Vagina (tissue), 2 donors: ENCODE results near the gene GNGT2.

Experiments used
- POLR2A ChIP-seq, 2 donors: fragments of 450-650 bp; IDR thresholded peaks; one replicate each; pipeline ENCODE4 v1.6.1; 2017; ENCODE audit warnings: antibody characterized with exemption in 2 of 2, mild to moderate bottlenecking in 2 of 2, moderate library complexity in 2 of 2
- POLR2AphosphoS5 ChIP-seq, 2 donors: sonication (generic); formaldehyde crosslinking; IDR thresholded peaks; one replicate each; pipeline ENCODE4 v1.9.0; 2017; ENCODE audit warnings: antibody characterized with exemption in 2 of 2, mild to moderate bottlenecking in 2 of 2, low read depth in 1 of 2; ENCODE audit not compliant: insufficient read depth in 1 of 2
- TF ChIP-seq, protein P1 (sequence below), 3 experiments: fragments of 450-650 bp in 2 of 3; fragments of 200-600 bp in 1 of 3; sonication (generic) in 1 of 3; IDR thresholded peaks; one replicate each; pipeline ENCODE4 v1.5.1; 2017 to 2019; ENCODE audit warnings: antibody characterized with exemption in 3 of 3, mild to moderate bottlenecking in 2 of 3, moderate library complexity in 2 of 3

DNA sequence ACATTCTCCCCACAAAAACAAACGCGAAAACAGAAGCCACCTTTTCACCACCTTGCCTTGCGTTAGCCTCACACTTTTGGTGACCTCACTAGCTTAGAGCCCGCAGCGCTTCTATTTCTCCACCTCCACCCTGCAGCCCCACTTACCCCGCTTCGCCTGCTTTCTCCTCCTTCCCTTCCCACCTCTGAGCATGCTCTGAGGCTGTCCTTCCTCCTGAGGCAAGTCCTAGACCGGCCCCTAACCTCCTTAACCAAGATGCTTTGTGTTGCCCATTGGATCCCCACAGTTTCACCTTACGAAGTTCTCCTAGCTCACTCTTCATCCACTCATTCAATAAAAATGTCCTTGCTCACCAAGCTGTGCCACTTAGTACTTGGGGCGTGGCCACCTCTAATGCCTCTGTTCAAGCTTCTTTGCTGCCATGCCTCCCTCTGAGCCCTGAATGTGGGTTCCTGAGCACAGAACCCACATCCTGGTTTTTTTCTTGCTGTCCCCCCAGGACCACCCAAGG is 1.3 kb downstream of the GNGT2 start:
- TF ChIP-seq, protein P1, sequence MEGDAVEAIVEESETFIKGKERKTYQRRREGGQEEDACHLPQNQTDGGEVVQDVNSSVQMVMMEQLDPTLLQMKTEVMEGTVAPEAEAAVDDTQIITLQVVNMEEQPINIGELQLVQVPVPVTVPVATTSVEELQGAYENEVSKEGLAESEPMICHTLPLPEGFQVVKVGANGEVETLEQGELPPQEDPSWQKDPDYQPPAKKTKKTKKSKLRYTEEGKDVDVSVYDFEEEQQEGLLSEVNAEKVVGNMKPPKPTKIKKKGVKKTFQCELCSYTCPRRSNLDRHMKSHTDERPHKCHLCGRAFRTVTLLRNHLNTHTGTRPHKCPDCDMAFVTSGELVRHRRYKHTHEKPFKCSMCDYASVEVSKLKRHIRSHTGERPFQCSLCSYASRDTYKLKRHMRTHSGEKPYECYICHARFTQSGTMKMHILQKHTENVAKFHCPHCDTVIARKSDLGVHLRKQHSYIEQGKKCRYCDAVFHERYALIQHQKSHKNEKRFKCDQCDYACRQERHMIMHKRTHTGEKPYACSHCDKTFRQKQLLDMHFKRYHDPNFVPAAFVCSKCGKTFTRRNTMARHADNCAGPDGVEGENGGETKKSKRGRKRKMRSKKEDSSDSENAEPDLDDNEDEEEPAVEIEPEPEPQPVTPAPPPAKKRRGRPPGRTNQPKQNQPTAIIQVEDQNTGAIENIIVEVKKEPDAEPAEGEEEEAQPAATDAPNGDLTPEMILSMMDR (IDR thresholded peaks at IDR 0.05), result no peak
- no peak for TF ChIP-seq POLR2A (IDR thresholded peaks at IDR 0.05)
- TF ChIP-seq POLR2AphosphoS5 (IDR thresholded peaks at IDR 0.05; ENCODE audit: insufficient read depth in 1 of 2, low read depth in 1 of 2), result no peak
